GM23338 (cell line): ENCODE results near the gene PLXND1. TPM values are rescaled to one million over a fixed set of nuclear protein-coding genes. Genes with fewer than 3 reads are reported as not detected.
A peak's percentile ranks its signal among the peaks of the same experiment; 100 is the strongest.

Experiments
- ATAC-seq: fragments of 200-7000 bp; cut with Tn5 transposase; 3 replicates; pipeline ENCODE4 v1.9.1; 2020
- DNase-seq: peaks from one replicate; pipeline ENCODE4 v3.0.0-alpha.2; 2015; ENCODE audit warnings: low spot score
- H2AFZ ChIP-seq: fragments of 200-600 bp; sonication (generic); 2 replicates; pipeline ENCODE4 v1.8.0; 2016; ENCODE audit warnings: antibody characterized with exemption, mild to moderate bottlenecking, moderate library complexity
- H3F3A ChIP-seq: fragments of 200-600 bp; sonication (generic); replicated peaks from 2 replicates; pipeline ENCODE4 v1.8.0; 2017; ENCODE audit warnings: antibody characterized with exemption, mixed run types, low read depth
- H3K27ac ChIP-seq: fragments of 200-600 bp; sonication (generic); 2 replicates; pipeline ENCODE4 v1.6.1; 2016; ENCODE audit warnings: low read depth
- H3K27me3 ChIP-seq: fragments of 200-600 bp; sonication (generic); 2 replicates; pipeline ENCODE4 v1.8.0; 2016; ENCODE audit warnings: mild to moderate bottlenecking, mixed run types, moderate library complexity; ENCODE audit not compliant: insufficient read depth
- H3K36me3 ChIP-seq: fragments of 200-600 bp; sonication (generic); 2 replicates; pipeline ENCODE4 v1.8.0; 2016; ENCODE audit warnings: mild to moderate bottlenecking; ENCODE audit not compliant: insufficient read depth
- H3K4me1 ChIP-seq: fragments of 200-600 bp; sonication (generic); 2 replicates; pipeline ENCODE4 v1.8.0; 2016; ENCODE audit warnings: mild to moderate bottlenecking, moderate library complexity; ENCODE audit not compliant: insufficient read depth
- H3K4me2 ChIP-seq: fragments of 200-600 bp; sonication (generic); 2 replicates; pipeline ENCODE4 v1.7.1; 2017; ENCODE audit warnings: mixed run types
- H3K4me3 ChIP-seq: fragments of 200-600 bp; sonication (generic); 2 replicates; pipeline ENCODE4 v1.6.1; 2016; ENCODE audit warnings: mixed run types
- H3K79me2 ChIP-seq: fragments of 200-600 bp; sonication (generic); replicated peaks from 2 replicates; pipeline ENCODE4 v1.8.0; 2017; ENCODE audit warnings: mild to moderate bottlenecking; ENCODE audit not compliant: insufficient read depth
- H3K9me2 ChIP-seq: fragments of 200-600 bp; sonication (generic); 2 replicates; pipeline ENCODE4 v1.8.0; 2017; ENCODE audit not compliant: insufficient read depth
- H4K20me1 ChIP-seq: fragments of 200-600 bp; sonication (generic); replicated peaks from 2 replicates; pipeline ENCODE4 v1.8.0; 2017; ENCODE audit warnings: mild to moderate bottlenecking; ENCODE audit not compliant: insufficient read depth
- H3K27ac Mint-ChIP-seq: 2 replicates; pipeline ENCODE4 v1.8.0; 2020; ENCODE audit warnings: inconsistent platforms, mild to moderate bottlenecking, moderate library complexity, mixed read lengths
- H3K27me3 Mint-ChIP-seq: 3 replicates; pipeline ENCODE4 v1.8.0; 2022; ENCODE audit warnings: low read depth, mild to moderate bottlenecking, moderate library complexity, mixed read lengths, inconsistent platforms; ENCODE audit not compliant: insufficient read depth, poor library complexity
- H3K36me3 Mint-ChIP-seq: 3 replicates; pipeline ENCODE4 v1.8.0; 2021; ENCODE audit warnings: low read depth, mild to moderate bottlenecking, inconsistent platforms, moderate library complexity, mixed read lengths
- H3K4me1 Mint-ChIP-seq: 3 replicates; pipeline ENCODE4 v1.8.0; 2020; ENCODE audit warnings: mild to moderate bottlenecking, inconsistent platforms, mixed read lengths
- H3K4me3 Mint-ChIP-seq: 3 replicates; pipeline ENCODE4 v1.8.0; 2021; ENCODE audit warnings: moderate library complexity, mild to moderate bottlenecking, inconsistent platforms, mixed read lengths
- H3K9me3 Mint-ChIP-seq: 3 replicates; pipeline ENCODE4 v1.8.0; 2020; ENCODE audit warnings: moderate library complexity, mild to moderate bottlenecking, inconsistent platforms, mixed read lengths
- CREB1 ChIP-seq: fragments of 250-450 bp; sonication (Bioruptor Pico); IDR thresholded peaks from 2 replicates; pipeline ENCODE4 v1.5.0; 2020; ENCODE audit warnings: low read depth, mild to moderate bottlenecking, moderate library complexity
- CTCF ChIP-seq, 2 experiments: fragments of 200-600 bp in 1 of 2; sonication (generic) in 1 of 2; conservative IDR thresholded peaks; 2 replicates each; pipeline versions ENCODE4 v1.5.1 to v1.6.1; 2016 to 2017; ENCODE audit warnings: antibody characterized with exemption in 2 of 2, low read depth in 2 of 2, mild to moderate bottlenecking in 2 of 2, moderate library complexity in 1 of 2
- ETS1 ChIP-seq: IDR thresholded peaks from 2 replicates; pipeline ENCODE4 v1.6.1; 2016; ENCODE audit warnings: antibody characterized with exemption
- EZH2 ChIP-seq: fragments of 200-600 bp; sonication (generic); IDR thresholded peaks from one replicate; pipeline ENCODE4 v1.8.0; 2017; ENCODE audit warnings: antibody characterized with exemption, mild to moderate bottlenecking, low read depth; ENCODE audit not compliant: unreplicated experiment
- NANOG ChIP-seq: IDR thresholded peaks from 2 replicates; pipeline ENCODE4 v1.6.1; 2016; ENCODE audit warnings: antibody characterized with exemption, borderline replicate concordance
- POLR2AphosphoS5 ChIP-seq: IDR thresholded peaks from 2 replicates; pipeline ENCODE4 v1.6.1; 2016; ENCODE audit warnings: antibody characterized with exemption, low read depth
- REST ChIP-seq: IDR thresholded peaks from one replicate; pipeline ENCODE4 v1.6.1; 2018; ENCODE audit warnings: antibody characterized with exemption; ENCODE audit not compliant: unreplicated experiment
- ZNF331 ChIP-seq: fragments of 250-450 bp; sonication (Bioruptor Pico); IDR thresholded peaks from 2 replicates; pipeline ENCODE4 v1.5.0; 2020; ENCODE audit warnings: low read depth, mild to moderate bottlenecking, moderate library complexity
- polyA plus RNA-seq: library from polyadenylated mRNA; unstranded; fragments of >200 nt; fragmentation: Nextera tagmentation; extraction: Ambion mirVana; gene quantifications from 2 replicates; pipeline ENCODE4 v1.2.1, GENCODE V29; 2016
- total RNA-seq: library from RNA; depleted of rRNA; stranded (reverse); fragments of >200 nt; shearing (Covaris generic); gene quantifications from 2 replicates; pipeline ENCODE4 v1.2.3, GENCODE V29; 2014

Gene PLXND1
- total and polyA plus RNA-seq, 2 experiments from 2014 or later: 13.3 to 60.4 TPM

GRCh38 chr3:129632556-129632955 lies 26.1 kb upstream of the PLXND1 start (continued):
- TF ChIP-seq REST: no peak

- Histone ChIP-seq H3K79me2 (no peaks in the 10 kb centered on the region), H3K27ac (no peak overlapping the region), H3K4me1 (no peaks in the 10 kb centered on the region), H3F3A (no peaks in the 10 kb centered on the region), H3K27me3 (no peaks in the 10 kb centered on the region), H3K9me2 (no peaks in the 10 kb centered on the region), H2AFZ (no peak overlapping the region), H3K4me2 (no peak overlapping the region), H4K20me1 (no peaks in the 10 kb centered on the region), H3K4me3 (no peak overlapping the region), H3K36me3 (no peaks in the 10 kb centered on the region)
- peaks cover 7% of the 10 kb centered on the region for H3K27me3 Mint-ChIP-seq
- H3K9me3 Mint-ChIP-seq: peaks cover 13% of the 10 kb centered on the region; the same call in 2 of the 3 replicates
- no peak for ATAC-seq
- no peak overlapping the region for H3K4me3 Mint-ChIP-seq
- H3K27ac Mint-ChIP-seq: peak overlapping the region; percentile 70; the same call in 1 of the 2 replicates
- peaks cover 8% of the 10 kb centered on the region for H3K4me1 Mint-ChIP-seq
- TF ChIP-seq NANOG (no peak), ZNF331 (no peak), CREB1 (CRISPR knock-in tag) (no peak), POLR2AphosphoS5 (no peak), ETS1 (no peak)
- peaks cover 6% of the 10 kb centered on the region; the same call in 2 of the 3 replicates for H3K36me3 Mint-ChIP-seq
- no peak for DNase-seq
Observed at GRCh38 chr3:129632056-129632455, 25.6 kb upstream of the PLXND1 start.

- Histone ChIP-seq H3K36me3 (no peaks in the 10 kb centered on the region), H2AFZ (no peak overlapping the region), H3K27me3 (no peaks in the 10 kb centered on the region), H3K27ac (no peak overlapping the region), H4K20me1 (no peaks in the 10 kb centered on the region), H3K4me1 (peaks cover 13% of the 10 kb centered on the region), H3F3A (peaks cover 3% of the 10 kb centered on the region; the same call in 1 of the 2 replicates), H3K4me3 (no peak overlapping the region), H3K79me2 (no peaks in the 10 kb centered on the region), H3K9me2 (no peaks in the 10 kb centered on the region), H3K4me2 (no peak overlapping the region)
- Mint-ChIP-seq H3K27ac (no peak overlapping the region), H3K36me3 (no peaks in the 10 kb centered on the region), H3K4me1 (peaks cover 22% of the 10 kb centered on the region), H3K27me3 (peaks cover 17% of the 10 kb centered on the region), H3K4me3 (no peak overlapping the region), H3K9me3 (no peaks in the 10 kb centered on the region)
- ATAC-seq: no peak
- DNase-seq: no peak
- TF ChIP-seq POLR2AphosphoS5: no peak
- no peak for TF ChIP-seq EZH2
- no peak for TF ChIP-seq ZNF331
- TF ChIP-seq REST: no peak
- TF ChIP-seq CTCF (conservative IDR thresholded peaks at IDR 0.05; ENCODE audit: low read depth in 2 of 2): no peak
Observed at GRCh38 chr3:129629011-129629410, 22.5 kb upstream of the PLXND1 start.
